NB4 (cell line): Measurements from ENCODE around the gene HEXIM2.

Experiments
- CTCF ChIP-seq: IDR thresholded peaks from one replicate; pipeline ENCODE4 v1.5.1; 2012; ENCODE audit warnings: low read depth, low read length
- MAX ChIP-seq: IDR thresholded peaks from 2 replicates; pipeline ENCODE4 v1.6.1; 2011; ENCODE audit warnings: low read depth, low read length
- POLR2A ChIP-seq: IDR thresholded peaks from 2 replicates; pipeline ENCODE4 v1.6.1; 2011; ENCODE audit warnings: mild to moderate bottlenecking; ENCODE audit not compliant: insufficient read length; ENCODE audit errors: extremely low read depth

GRCh38 chr17:45135192-45135977 lies 26.3 kb upstream of the HEXIM2 start, which contains the start of gene ACBD4:
- peak; percentile 45 for TF ChIP-seq POLR2A
- peak; percentile 99 for TF ChIP-seq CTCF
- peak; percentile 38 for TF ChIP-seq MAX
